ENCODE measurements around the gene GABRB2. TPM values are rescaled to one million over a fixed set of nuclear protein-coding genes. Genes with fewer than 3 reads are reported as not detected.

Gene GABRB2
- total RNA-seq, 1 experiment from 2014 or later = not detected

GRCh38 chr5:161380486-161380885, 166.0 kb downstream of the GABRB2 start:
- CTCF ChIA-PET = no interaction called here
- POLR2A ChIA-PET = no interaction called here
- H3K4me3 Mint-ChIP-seq (ENCODE audit: unreplicated experiment) = no peak overlapping the region

GRCh38 chr5:161378701-161379100, 167.8 kb downstream of the GABRB2 start:
- Mint-ChIP-seq H3K27ac (ENCODE audit: unreplicated experiment) (no peak overlapping the region), H3K36me3 (ENCODE audit: insufficient read depth, unreplicated experiment) (no peaks in the 10 kb centered on the region), H3K27me3 (ENCODE audit: insufficient read depth, unreplicated experiment) (peaks cover 4% of the 10 kb centered on the region), H3K4me1 (ENCODE audit: low read depth, unreplicated experiment) (no peaks in the 10 kb centered on the region), H3K4me3 (ENCODE audit: unreplicated experiment) (no peak overlapping the region), H3K9me3 (ENCODE audit: unreplicated experiment) (no peaks in the 10 kb centered on the region)
- no peaks in the 10 kb centered on the region for H3K9me3 ChIP-seq
- H3K4me3 ChIP-seq (ENCODE audit: low read depth, low read length) = no peak overlapping the region
- no peak for DNase-seq
- BruUV-seq (replicated peaks) = no TSS peak
- H3K36me3 ChIP-seq (ENCODE audit: control insufficient read depth, insufficient read depth, low read length) = no peaks in the 10 kb centered on the region
- intact Hi-C loops (cut with micrococcal nuclease; ENCODE audit: unreplicated experiment) = no loop called here
- H3K4me1 ChIP-seq = no peaks in the 10 kb centered on the region
- TF ChIP-seq CTCF (IDR thresholded peaks at IDR 0.05; ENCODE audit: insufficient read depth in 1 of 2, low read depth in 1 of 2, low read length in 1 of 2, severe bottlenecking in 1 of 2, unreplicated experiment in 1 of 2) = no peak
- H3K27me3 ChIP-seq (replicated peaks; ENCODE audit: control insufficient read depth, insufficient read depth, low read length) = no peaks in the 10 kb centered on the region
- ChIA-PET CTCF (no interaction called here), POLR2A (no interaction called here)

More at GRCh38 chr5:161380486-161380885, 166.0 kb downstream of the GABRB2 start:
- Mint-ChIP-seq H3K4me1 (ENCODE audit: low read depth, unreplicated experiment) (no peaks in the 10 kb centered on the region), H3K27me3 (ENCODE audit: insufficient read depth, unreplicated experiment) (peaks cover 9% of the 10 kb centered on the region), H3K9me3 (ENCODE audit: unreplicated experiment) (no peaks in the 10 kb centered on the region), H3K27ac (ENCODE audit: unreplicated experiment) (no peak overlapping the region), H3K36me3 (ENCODE audit: insufficient read depth, unreplicated experiment) (no peaks in the 10 kb centered on the region)
- intact Hi-C loops (cut with micrococcal nuclease; ENCODE audit: unreplicated experiment) = no loop called here
- H3K9me3 ChIP-seq = no peaks in the 10 kb centered on the region
- H3K27me3 ChIP-seq (replicated peaks; ENCODE audit: control insufficient read depth, insufficient read depth, low read length) = no peaks in the 10 kb centered on the region
- no peak for DNase-seq
- H3K36me3 ChIP-seq (ENCODE audit: control insufficient read depth, insufficient read depth, low read length) = no peaks in the 10 kb centered on the region
- no peaks in the 10 kb centered on the region for H3K4me1 ChIP-seq
- BruUV-seq (replicated peaks) = no TSS peak
- no peak for TF ChIP-seq CTCF (IDR thresholded peaks at IDR 0.05; ENCODE audit: insufficient read depth in 1 of 2, low read depth in 1 of 2, low read length in 1 of 2, severe bottlenecking in 1 of 2, unreplicated experiment in 1 of 2)
- H3K4me3 ChIP-seq (ENCODE audit: low read depth, low read length) = no peak overlapping the region

- POLR2A ChIA-PET = no interaction called here
- DNase-seq = no peak
- CTCF ChIA-PET = no interaction called here
- Histone ChIP-seq H3K4me1 (no peaks in the 10 kb centered on the region), H3K9me3 (no peaks in the 10 kb centered on the region), H3K36me3 (ENCODE audit: control insufficient read depth, insufficient read depth, low read length) (no peaks in the 10 kb centered on the region), H3K27me3 (replicated peaks; ENCODE audit: control insufficient read depth, insufficient read depth, low read length) (no peaks in the 10 kb centered on the region), H3K4me3 (ENCODE audit: low read depth, low read length) (no peak overlapping the region)
- Mint-ChIP-seq H3K27me3 (ENCODE audit: insufficient read depth, unreplicated experiment) (peaks cover 4% of the 10 kb centered on the region), H3K36me3 (ENCODE audit: insufficient read depth, unreplicated experiment) (no peaks in the 10 kb centered on the region), H3K9me3 (ENCODE audit: unreplicated experiment) (no peaks in the 10 kb centered on the region), H3K27ac (ENCODE audit: unreplicated experiment) (no peak overlapping the region), H3K4me3 (ENCODE audit: unreplicated experiment) (no peak overlapping the region), H3K4me1 (ENCODE audit: low read depth, unreplicated experiment) (no peaks in the 10 kb centered on the region)
- intact Hi-C loops (cut with micrococcal nuclease; ENCODE audit: unreplicated experiment) = no loop called here
- BruUV-seq (replicated peaks) = no TSS peak
- no peak for TF ChIP-seq CTCF (IDR thresholded peaks at IDR 0.05; ENCODE audit: insufficient read depth in 1 of 2, low read depth in 1 of 2, low read length in 1 of 2, severe bottlenecking in 1 of 2, unreplicated experiment in 1 of 2)
Observed at GRCh38 chr5:161376034-161376433, 170.5 kb downstream of the GABRB2 start.

Data from Caco-2 (cell line).